HCT116 (cell line): Measurements from ENCODE around the gene PIGO. TPM values are rescaled to one million over a fixed set of nuclear protein-coding genes. Genes with fewer than 3 reads are reported as not detected.
A peak's percentile ranks its signal among the peaks of the same experiment; 100 is the strongest.

Experiments used
- ATAC-seq: fragments of 200-7000 bp; cut with Tn5 transposase; 2 replicates; pipeline ENCODE4 v1.9.1; 2020; ENCODE audit warnings: mild to moderate bottlenecking, moderate library complexity
- BruUV-seq: library from RNA; stranded (reverse); fragments of 400-500 nt; replicated peaks from 2 replicates; lab custom pipeline; 2021; lab: Mats Ljungman, UMichigan
- CTCF ChIA-PET: fragments of 300-600 bp; sonication (Branson Sonifier 250); formaldehyde crosslinking; loops from one replicate; lab custom pipeline; 2021; ENCODE audit warnings: antibody characterized with exemption; lab: Charles Lee
- POLR2A ChIA-PET: fragments of 300-600, 350-600 bp; sonication (Branson Sonifier 250); formaldehyde crosslinking; loops from one replicate; lab custom pipeline; 2021; ENCODE audit warnings: antibody characterized with exemption; lab: Charles Lee
- RAD21 ChIA-PET, 2 experiments: fragments of 300-600 bp; sonication (Branson Sonifier 250); formaldehyde crosslinking; loops; one replicate each; lab custom pipeline; 2023; ENCODE audit warnings: low total read pairs in 2 of 2; ENCODE audit not compliant: uncharacterized antibody in 2 of 2, unreplicated experiment in 2 of 2, low non-redundant PET in 1 of 2; lab: Charles Lee
- DNase-seq: peaks from one replicate; pipeline ENCODE4 v3.0.0-alpha.2; 2010; ENCODE audit warnings: low read depth, low spot score
- H2AFZ ChIP-seq: fragments of 200-600 bp; shearing (Covaris generic), sonication (generic); 2 replicates; pipeline ENCODE4 v1.6.1; 2017; ENCODE audit warnings: low read depth, mixed run types, mixed read lengths, antibody characterized with exemption, low read length; ENCODE audit not compliant: poor library complexity, severe bottlenecking
- H3K27ac ChIP-seq: 2 replicates; pipeline ENCODE4 v1.5.1; 2012; ENCODE audit warnings: low read depth, low read length
- H3K27me3 ChIP-seq: fragments of 200-600 bp; sonication (generic); 2 replicates; pipeline ENCODE4 v1.6.1; 2016; ENCODE audit warnings: mixed run types, low read length, mixed read lengths; ENCODE audit not compliant: insufficient read depth
- H3K36me3 ChIP-seq, 2 experiments: fragments of 200-500 bp in 1 of 2; fragments of 200-600 bp in 1 of 2; sonication (Bioruptor generic) in 1 of 2; sonication (generic) in 1 of 2; 2 replicates each; pipeline versions ENCODE4 v1.5.1 to v1.6.1; 2014 to 2016; ENCODE audit warnings: low read length in 2 of 2, inconsistent platforms in 1 of 2, mixed read lengths in 1 of 2, mixed run types in 1 of 2; ENCODE audit not compliant: insufficient read depth in 2 of 2, control insufficient read depth in 1 of 2
- H3K4me1 ChIP-seq, 2 experiments: fragments of 200-600 bp in 1 of 2; sonication (generic) in 1 of 2; 2 replicates each; pipeline versions ENCODE4 v1.5.1 to v1.6.1; 2012 to 2017; ENCODE audit warnings: low read length in 2 of 2, inconsistent platforms in 1 of 2, mild to moderate bottlenecking in 1 of 2, mixed read lengths in 1 of 2, mixed run types in 1 of 2, moderate library complexity in 1 of 2; ENCODE audit not compliant: insufficient read depth in 2 of 2, control insufficient read depth in 1 of 2
- H3K4me2 ChIP-seq: fragments of 200-600 bp; sonication (generic); 2 replicates; pipeline ENCODE4 v1.6.1; 2017; ENCODE audit warnings: mixed run types, low read length, mixed read lengths
- H3K4me3 ChIP-seq, 2 experiments: fragments of 200-600 bp in 1 of 2; sonication (generic) in 1 of 2; replicated peaks in 1 of 2; 2 replicates each; pipeline ENCODE4 v1.5.1; 2011 to 2016; ENCODE audit warnings: low read length in 2 of 2, control low read depth in 1 of 2, low read depth in 1 of 2, mild to moderate bottlenecking in 1 of 2, mixed read lengths in 1 of 2, mixed run types in 1 of 2
- H3K79me2 ChIP-seq: fragments of 200-600 bp; sonication (generic); 2 replicates; pipeline ENCODE4 v1.6.1; 2017; ENCODE audit warnings: mild to moderate bottlenecking, mixed run types, low read length, moderate library complexity, mixed read lengths; ENCODE audit not compliant: insufficient read depth
- H3K9ac ChIP-seq: fragments of 200-600 bp; sonication (generic); 2 replicates; pipeline ENCODE4 v1.6.1; 2016; ENCODE audit warnings: low read length, mixed read lengths
- H3K9me2 ChIP-seq: fragments of 200-600 bp; sonication (generic), shearing (Covaris generic); 2 replicates; pipeline ENCODE4 v1.6.1; 2017; ENCODE audit warnings: mixed run types, mild to moderate bottlenecking, moderate library complexity; ENCODE audit not compliant: insufficient read depth
- H3K9me3 ChIP-seq, 2 experiments: fragments of 200-500 bp in 1 of 2; fragments of 200-600 bp in 1 of 2; sonication (Bioruptor generic) in 1 of 2; sonication (generic) in 1 of 2; 2 replicates each; pipeline ENCODE4 v1.6.1; 2014 to 2017; ENCODE audit warnings: low read length in 2 of 2, mixed read lengths in 2 of 2, inconsistent platforms in 1 of 2, low read depth in 1 of 2, mild to moderate bottlenecking in 1 of 2, mixed run types in 1 of 2, moderate library complexity in 1 of 2; ENCODE audit not compliant: control insufficient read depth in 1 of 2, insufficient read depth in 1 of 2
- H4K20me1 ChIP-seq: fragments of 200-600 bp; sonication (generic), shearing (Covaris generic); 2 replicates; pipeline ENCODE4 v1.6.1; 2017; ENCODE audit warnings: mixed run types, mild to moderate bottlenecking, moderate library complexity; ENCODE audit not compliant: insufficient read depth
- CBX3 ChIP-seq: IDR thresholded peaks from 2 replicates; pipeline ENCODE4 v1.6.1; 2012; ENCODE audit warnings: low read depth
- EZH2 ChIP-seq: fragments of 200-600 bp; sonication (generic); IDR thresholded peaks from 2 replicates; pipeline ENCODE4 v1.6.1; 2017; ENCODE audit warnings: antibody characterized with exemption, mixed run types
- EZH2phosphoT487 ChIP-seq: fragments of 200-600 bp; IDR thresholded peaks from 2 replicates; pipeline ENCODE4 v1.6.1; 2018; ENCODE audit warnings: antibody characterized with exemption, borderline replicate concordance
- FOSL1 ChIP-seq: IDR thresholded peaks from 2 replicates; pipeline ENCODE4 v1.6.1; 2012; ENCODE audit warnings: low read depth
- JUND ChIP-seq: IDR thresholded peaks from 2 replicates; pipeline ENCODE4 v1.6.1; 2012
- POLR2A ChIP-seq: IDR thresholded peaks from 2 replicates; pipeline ENCODE4 v1.7.0; 2011; ENCODE audit warnings: borderline replicate concordance; ENCODE audit not compliant: insufficient read depth, insufficient read length; ENCODE audit errors: extremely low read depth
- SP1 ChIP-seq: IDR thresholded peaks from 2 replicates; pipeline ENCODE4 v1.6.1; 2012; ENCODE audit warnings: low read depth
- SRF ChIP-seq: IDR thresholded peaks from 2 replicates; pipeline ENCODE4 v1.6.1; 2012; ENCODE audit warnings: low read depth
- ZFX ChIP-seq: fragments of 450-650 bp; IDR thresholded peaks from 2 replicates; pipeline ENCODE4 v1.6.1; 2017
- ZNF274 ChIP-seq: fragments of 200-500 bp; sonication (Bioruptor generic); IDR thresholded peaks from 2 replicates; pipeline ENCODE4 v1.6.1; 2014; ENCODE audit warnings: mild to moderate bottlenecking, low read depth, low read length, inconsistent platforms
- intact Hi-C: fragments of 100-400 bp; cut with micrococcal nuclease; formaldehyde crosslinking; loops from 2 replicates; pipeline ENCODE4 v1.10.0; 2022
- total RNA-seq: library from RNA; stranded (reverse); gene quantifications from one replicate; pipeline ENCODE4 v1.2.1, GENCODE V29; 2021; ENCODE audit not compliant: unreplicated experiment
- TF ChIP-seq, protein P1 (sequence below), 3 experiments: fragments of 200-600 bp in 1 of 3; sonication (generic) in 1 of 3; IDR thresholded peaks in 2 of 3; conservative IDR thresholded peaks in 1 of 3; 2 replicates each; pipeline ENCODE4 v1.5.1; 2012 to 2017; ENCODE audit warnings: low read depth in 2 of 3, low read length in 2 of 3, antibody characterized with exemption in 1 of 3, borderline replicate concordance in 1 of 3, control low read depth in 1 of 3, mild to moderate bottlenecking in 1 of 3, mixed read lengths in 1 of 3, mixed run types in 1 of 3, moderate library complexity in 1 of 3; ENCODE audit not compliant: insufficient read depth in 1 of 3
- TF ChIP-seq, protein P2 (sequence below): IDR thresholded peaks from 2 replicates; pipeline ENCODE4 v1.6.1; 2012

Gene PIGO
- total RNA-seq, 1 experiment from 2014 or later = 24.0 TPM

DNA sequence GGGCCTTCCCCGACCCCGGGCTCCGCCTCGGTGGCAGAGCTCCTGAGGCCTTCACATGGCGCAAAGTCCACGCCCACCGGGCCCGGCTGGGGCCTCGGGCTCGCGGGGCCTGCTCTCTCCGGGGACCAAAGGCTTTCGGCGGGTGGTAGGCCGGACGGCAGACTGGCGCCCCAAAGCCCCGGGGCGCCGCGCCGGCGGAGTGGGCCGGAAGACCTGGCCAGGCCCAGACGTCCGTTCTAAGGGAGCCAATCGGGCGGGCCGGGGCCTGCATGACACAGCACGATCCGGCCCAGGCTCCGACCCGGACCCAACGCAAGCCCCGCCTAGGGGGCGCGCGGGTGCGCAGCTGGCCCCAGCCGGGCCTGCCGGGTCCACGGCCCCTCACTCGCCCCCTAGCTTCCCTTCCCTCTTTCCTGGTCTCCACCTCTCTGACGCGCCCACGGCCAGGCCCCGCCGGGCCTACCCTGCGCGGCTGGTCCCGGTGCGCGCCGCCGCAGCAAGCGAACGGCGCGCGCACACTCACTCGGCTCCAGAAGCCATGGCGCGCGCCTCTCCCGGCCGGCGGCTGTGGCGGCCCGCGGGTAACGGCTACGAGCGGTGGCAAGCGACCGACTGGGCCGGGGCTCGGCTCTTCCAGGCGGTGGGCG lies 24.5 kb downstream of the PIGO start:
- no peaks in the 10 kb centered on the region for H3K27me3 ChIP-seq
- TF ChIP-seq JUND = no peak
- no peak for TF ChIP-seq POLR2A
- no peak for TF ChIP-seq CBX3
- TF ChIP-seq, protein P1, sequence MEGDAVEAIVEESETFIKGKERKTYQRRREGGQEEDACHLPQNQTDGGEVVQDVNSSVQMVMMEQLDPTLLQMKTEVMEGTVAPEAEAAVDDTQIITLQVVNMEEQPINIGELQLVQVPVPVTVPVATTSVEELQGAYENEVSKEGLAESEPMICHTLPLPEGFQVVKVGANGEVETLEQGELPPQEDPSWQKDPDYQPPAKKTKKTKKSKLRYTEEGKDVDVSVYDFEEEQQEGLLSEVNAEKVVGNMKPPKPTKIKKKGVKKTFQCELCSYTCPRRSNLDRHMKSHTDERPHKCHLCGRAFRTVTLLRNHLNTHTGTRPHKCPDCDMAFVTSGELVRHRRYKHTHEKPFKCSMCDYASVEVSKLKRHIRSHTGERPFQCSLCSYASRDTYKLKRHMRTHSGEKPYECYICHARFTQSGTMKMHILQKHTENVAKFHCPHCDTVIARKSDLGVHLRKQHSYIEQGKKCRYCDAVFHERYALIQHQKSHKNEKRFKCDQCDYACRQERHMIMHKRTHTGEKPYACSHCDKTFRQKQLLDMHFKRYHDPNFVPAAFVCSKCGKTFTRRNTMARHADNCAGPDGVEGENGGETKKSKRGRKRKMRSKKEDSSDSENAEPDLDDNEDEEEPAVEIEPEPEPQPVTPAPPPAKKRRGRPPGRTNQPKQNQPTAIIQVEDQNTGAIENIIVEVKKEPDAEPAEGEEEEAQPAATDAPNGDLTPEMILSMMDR (IDR thresholded peaks at IDR 0.05 in 2 of 3, conservative IDR thresholded peaks at IDR 0.05 in 1 of 3; ENCODE audit: borderline replicate concordance in 1 of 3, insufficient read depth in 1 of 3, low read depth in 2 of 3, low read length in 2 of 3) = peak in 1 of 3 experiments; percentile 29; a peak in 1 of 6 replicates
- no peak for TF ChIP-seq EZH2phosphoT487
- TF ChIP-seq, protein P2, sequence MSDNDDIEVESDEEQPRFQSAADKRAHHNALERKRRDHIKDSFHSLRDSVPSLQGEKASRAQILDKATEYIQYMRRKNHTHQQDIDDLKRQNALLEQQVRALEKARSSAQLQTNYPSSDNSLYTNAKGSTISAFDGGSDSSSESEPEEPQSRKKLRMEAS = no peak
- TF ChIP-seq EZH2 = no peak
- no peak for TF ChIP-seq SP1
- no peak for TF ChIP-seq SRF
- TF ChIP-seq FOSL1 = no peak
- TF ChIP-seq ZNF274 = no peak
- TF ChIP-seq ZFX = peak; percentile 100
- H4K20me1 ChIP-seq = peaks cover 25% of the 10 kb centered on the region; the same call in 1 of the 2 replicates
- ATAC-seq (peak; percentile 75), DNase-seq (peak; percentile 62)
- peak overlapping the region; percentile 92 to 95 for H3K4me3 ChIP-seq
- peaks cover 64% of the 10 kb centered on the region for H3K79me2 ChIP-seq
- RAD21 ChIA-PET = no interaction called here
- H3K36me3 ChIP-seq = peaks cover 18 to 62% of the 10 kb centered on the region in 2 experiments
- CTCF ChIA-PET = interaction anchor here (0.8 to 2.9 kb wide), 7 partner anchors 15 to 172 kb away, joined by 3 to 13 read pairs (median 3); partner anchors contain the start of genes ATOSB, DNAJB5 and PIGO
- no peaks in the 10 kb centered on the region for H3K9me2 ChIP-seq
- no peaks in the 10 kb centered on the region for H3K9me3 ChIP-seq
- no TSS peak for BruUV-seq
- intact Hi-C loops = loop anchor here (2.0 kb wide), 1 partner anchor 39 kb away; no protein-coding TSS in a partner anchor
- no peak overlapping the region for H2AFZ ChIP-seq
- peak overlapping the region; percentile 97 for H3K9ac ChIP-seq
- peak overlapping the region; percentile 100 for H3K27ac ChIP-seq
- H3K4me1 ChIP-seq = peaks cover 11 to 24% of the 10 kb centered on the region in 2 experiments
- POLR2A ChIA-PET = interaction anchor here (0.7 to 1.8 kb wide), 9 partner anchors 8 to 619 kb away, joined by 3 to 11 read pairs (median 3); partner anchors contain the start of genes ATOSB and FANCG
- H3K4me2 ChIP-seq = peak overlapping the region; percentile 81
